ENCODE data around the gene DNAJC10. TPM values are rescaled to one million over a fixed set of nuclear protein-coding genes. Genes with fewer than 3 reads are reported as not detected.

The DNAJC10 gene
- total and polyA plus RNA-seq, 9 of the 15 experiments (the other 6 are each of a cell fraction or from before 2014, with no cell fraction given) = 9.8 to 77.7 (median 57.3) TPM

DNA sequence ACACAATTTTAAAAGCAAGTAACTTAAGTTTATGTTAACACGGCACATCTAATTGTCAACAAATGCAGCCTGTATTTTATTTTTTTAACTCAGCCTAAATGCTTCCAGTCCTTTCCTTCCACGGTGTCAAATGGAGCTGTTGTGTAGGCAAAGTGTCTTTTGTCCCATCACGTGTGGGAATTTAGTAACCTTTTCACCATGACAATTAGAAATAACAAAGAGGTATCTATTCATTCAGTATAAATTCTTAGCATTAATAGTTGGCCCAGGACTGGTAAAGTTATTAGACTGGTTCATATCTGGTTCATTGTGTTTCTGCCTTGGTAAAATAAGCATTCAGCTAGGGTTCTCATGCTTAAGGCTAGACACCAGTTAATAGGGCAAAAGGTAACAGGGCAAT is 102.4 kb downstream of the DNAJC10 start:
- DNase-seq (ENCODE audit: extremely low read depth in 1 of 4, low spot score in 3 of 4) (no peak), ATAC-seq (no peak), FAIRE-seq (no peak)
- no peaks in the 10 kb centered on the region for H4K20me1 ChIP-seq (replicated peaks; ENCODE audit: control insufficient read depth, insufficient read depth, low read length)
- no peaks in the 10 kb centered on the region for H3K4me1 ChIP-seq (replicated peaks in 1 of 2; ENCODE audit: control insufficient read depth in 2 of 2, insufficient read depth in 2 of 2, low read length in 2 of 2)
- no peak overlapping the region for H3K27ac ChIP-seq (ENCODE audit: extremely low read depth, low read depth, low read length)
- H3K27me3 ChIP-seq (ENCODE audit: control insufficient read depth in 2 of 2, insufficient read depth in 2 of 2, low read length in 2 of 2) = peaks cover 11 to 14% of the 10 kb centered on the region in 2 experiments
- no peak overlapping the region for H3K4me3 ChIP-seq
- H3K36me3 ChIP-seq (ENCODE audit: control insufficient read depth, insufficient read depth, low read length) = no peaks in the 10 kb centered on the region
- no peaks in the 10 kb centered on the region for H3K9me1 ChIP-seq (ENCODE audit: control insufficient read depth, insufficient read depth, low read length)
- ChIA-PET POLR2A (interaction anchor here (0.5 to 1.4 kb wide), 6 partner anchors 10 to 132 kb away, joined by 3 to 6 read pairs (median 3); no protein-coding TSS in a partner anchor), CTCF (ENCODE audit: low intra/inter-chr PET ratio) (no interaction called here)
- intact Hi-C loops (cut with micrococcal nuclease) (no loop called here), in situ Hi-C loops (cut with MboI) (no loop called here)
- no TSS peak for BruUV-seq (replicated peaks)
- H3K79me2 ChIP-seq (ENCODE audit: control insufficient read depth, insufficient read depth, low read length) = no peaks in the 10 kb centered on the region
- WGBS (ENCODE audit: insufficient coverage, low coverage, missing lambda C conversion rate) = 3% methylated on average over 3 of the region's 3 CpGs
- no peak overlapping the region for H3K4me2 ChIP-seq (ENCODE audit: insufficient read depth, low read length)
- TF ChIP-seq TARDBP (IDR thresholded peaks at IDR 0.05) = no peak
- no peak for TF ChIP-seq CHD1 (IDR thresholded peaks at IDR 0.05; ENCODE audit: low read length)
- no peaks in the 10 kb centered on the region for H3K9me3 ChIP-seq (replicated peaks; ENCODE audit: control insufficient read depth, insufficient read depth, low read depth, low read length)
- H2AFZ ChIP-seq (ENCODE audit: low read depth, low read length) = no peak overlapping the region
- no peak overlapping the region for H3K9ac ChIP-seq (ENCODE audit: insufficient read depth in 1 of 2, low read depth in 2 of 2, low read length in 2 of 2)

DNA sequence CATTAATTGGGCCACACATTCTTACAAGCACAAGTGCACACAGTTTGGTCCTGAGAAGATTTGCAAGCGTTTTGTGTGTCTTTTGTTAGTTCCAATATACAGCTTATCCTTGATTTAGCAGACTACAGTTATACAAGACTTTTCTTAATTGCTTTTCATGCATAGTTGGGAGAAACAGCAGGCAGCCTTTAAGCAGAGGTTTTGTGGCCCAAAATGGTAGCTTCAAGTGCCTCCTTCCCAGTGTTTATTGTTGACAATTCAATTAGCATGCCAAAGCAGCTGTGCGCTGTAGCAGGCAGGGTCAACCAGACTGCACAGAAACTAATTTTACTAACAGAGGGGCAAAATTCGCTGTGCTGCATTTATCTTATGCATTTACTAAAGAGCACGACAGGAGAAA is 102.9 kb downstream of the DNAJC10 start:
- H3K9me1 ChIP-seq (ENCODE audit: control insufficient read depth, insufficient read depth, low read length) = no peaks in the 10 kb centered on the region
- CTCF ChIA-PET (ENCODE audit: low intra/inter-chr PET ratio) = no interaction called here
- ATAC-seq = no peak
- H3K9me3 ChIP-seq (replicated peaks; ENCODE audit: control insufficient read depth, insufficient read depth, low read depth, low read length) = no peaks in the 10 kb centered on the region
- no peaks in the 10 kb centered on the region for H3K4me1 ChIP-seq (replicated peaks in 1 of 2; ENCODE audit: control insufficient read depth in 2 of 2, insufficient read depth in 2 of 2, low read length in 2 of 2)
- intact Hi-C loops (cut with micrococcal nuclease) (no loop called here), in situ Hi-C loops (cut with MboI) (no loop called here)
- H3K36me3 ChIP-seq (ENCODE audit: control insufficient read depth, insufficient read depth, low read length) = no peaks in the 10 kb centered on the region
- POLR2A ChIA-PET = interaction anchor here (0.5 to 1.4 kb wide), 8 partner anchors 10 to 212 kb away, joined by 3 to 6 read pairs (median 3); no protein-coding TSS in a partner anchor
- H3K27me3 ChIP-seq (ENCODE audit: control insufficient read depth in 2 of 2, insufficient read depth in 2 of 2, low read length in 2 of 2) = peaks cover 11% of the 10 kb centered on the region in 2 experiments
- H3K9ac ChIP-seq (ENCODE audit: insufficient read depth in 1 of 2, low read depth in 2 of 2, low read length in 2 of 2) = no peak overlapping the region
- 3% methylated on average over 4 of the region's 4 CpGs for WGBS (ENCODE audit: insufficient coverage, low coverage, missing lambda C conversion rate)
- FAIRE-seq = no peak
- H2AFZ ChIP-seq (ENCODE audit: low read depth, low read length) = no peak overlapping the region
- H4K20me1 ChIP-seq (replicated peaks; ENCODE audit: control insufficient read depth, insufficient read depth, low read length) = no peaks in the 10 kb centered on the region
- H3K4me3 ChIP-seq = no peak overlapping the region
- H3K27ac ChIP-seq (ENCODE audit: extremely low read depth, low read depth, low read length) = no peak overlapping the region
- no peak overlapping the region for H3K4me2 ChIP-seq (ENCODE audit: insufficient read depth, low read length)
- no peaks in the 10 kb centered on the region for H3K79me2 ChIP-seq (ENCODE audit: control insufficient read depth, insufficient read depth, low read length)
- BruUV-seq (replicated peaks) = no TSS peak
- DNase-seq (ENCODE audit: extremely low read depth in 1 of 4, low spot score in 3 of 4) = no peak
- TF ChIP-seq, protein P1, sequence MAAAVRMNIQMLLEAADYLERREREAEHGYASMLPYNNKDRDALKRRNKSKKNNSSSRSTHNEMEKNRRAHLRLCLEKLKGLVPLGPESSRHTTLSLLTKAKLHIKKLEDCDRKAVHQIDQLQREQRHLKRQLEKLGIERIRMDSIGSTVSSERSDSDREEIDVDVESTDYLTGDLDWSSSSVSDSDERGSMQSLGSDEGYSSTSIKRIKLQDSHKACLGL (CRISPR knock-in tag; IDR thresholded peaks at IDR 0.05; ENCODE audit: borderline replicate concordance, poor library complexity, severe bottlenecking) = no peak
- no peak for TF ChIP-seq HOXB6 (CRISPR knock-in tag; IDR thresholded peaks at IDR 0.05; ENCODE audit: borderline replicate concordance)
- TF ChIP-seq DMBX1 (CRISPR knock-in tag; IDR thresholded peaks at IDR 0.05; ENCODE audit: borderline replicate concordance) = no peak
- TF ChIP-seq FOXK1 (CRISPR knock-in tag; IDR thresholded peaks at IDR 0.05; ENCODE audit: borderline replicate concordance) = no peak
- TF ChIP-seq, protein P2, sequence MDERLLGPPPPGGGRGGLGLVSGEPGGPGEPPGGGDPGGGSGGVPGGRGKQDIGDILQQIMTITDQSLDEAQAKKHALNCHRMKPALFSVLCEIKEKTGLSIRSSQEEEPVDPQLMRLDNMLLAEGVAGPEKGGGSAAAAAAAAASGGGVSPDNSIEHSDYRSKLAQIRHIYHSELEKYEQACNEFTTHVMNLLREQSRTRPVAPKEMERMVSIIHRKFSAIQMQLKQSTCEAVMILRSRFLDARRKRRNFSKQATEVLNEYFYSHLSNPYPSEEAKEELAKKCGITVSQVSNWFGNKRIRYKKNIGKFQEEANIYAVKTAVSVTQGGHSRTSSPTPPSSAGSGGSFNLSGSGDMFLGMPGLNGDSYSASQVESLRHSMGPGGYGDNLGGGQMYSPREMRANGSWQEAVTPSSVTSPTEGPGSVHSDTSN (CRISPR knock-in tag; IDR thresholded peaks at IDR 0.05; ENCODE audit: low read depth) = no peak
- TF ChIP-seq, protein P2 (tag; conservative IDR thresholded peaks at IDR 0.05; ENCODE audit: low read depth) = no peak
